PFSK-1 (cell line): ENCODE results near the gene RBM47.

ENCODE experiments used
- FOXP2 ChIP-seq: optimal IDR thresholded peaks from 2 replicates; pipeline ENCODE3; 2011; ENCODE audit warnings: borderline replicate concordance, control low read depth, inconsistent platforms; ENCODE audit not compliant: insufficient read depth; ENCODE audit errors: extremely low read length, extremely low read depth
- POLR2AphosphoS5 ChIP-seq: IDR thresholded peaks from 2 replicates; pipeline ENCODE4 v1.6.1; 2012; ENCODE audit warnings: low read depth, mild to moderate bottlenecking, control low read depth, low read length, moderate library complexity
- SIN3A ChIP-seq: IDR thresholded peaks from 2 replicates; pipeline ENCODE4 v1.6.1; 2012; ENCODE audit warnings: mild to moderate bottlenecking, low read length, moderate library complexity, borderline replicate concordance; ENCODE audit not compliant: insufficient read depth
- TAF1 ChIP-seq: IDR thresholded peaks from 2 replicates; pipeline ENCODE4 v1.6.1; 2012; ENCODE audit warnings: low read length, control low read depth, borderline replicate concordance; ENCODE audit not compliant: insufficient read depth
- TF ChIP-seq, protein P1 (sequence below), 2 experiments: IDR thresholded peaks; 2 replicates each; pipeline versions ENCODE4 v1.6.1 to v1.8.0; 2011 to 2012; ENCODE audit warnings: low read depth in 2 of 2, low read length in 2 of 2, control low read depth in 1 of 2, inconsistent platforms in 1 of 2, mild to moderate bottlenecking in 1 of 2, moderate library complexity in 1 of 2; ENCODE audit not compliant: insufficient read depth in 1 of 2

RBM47 gene

DNA sequence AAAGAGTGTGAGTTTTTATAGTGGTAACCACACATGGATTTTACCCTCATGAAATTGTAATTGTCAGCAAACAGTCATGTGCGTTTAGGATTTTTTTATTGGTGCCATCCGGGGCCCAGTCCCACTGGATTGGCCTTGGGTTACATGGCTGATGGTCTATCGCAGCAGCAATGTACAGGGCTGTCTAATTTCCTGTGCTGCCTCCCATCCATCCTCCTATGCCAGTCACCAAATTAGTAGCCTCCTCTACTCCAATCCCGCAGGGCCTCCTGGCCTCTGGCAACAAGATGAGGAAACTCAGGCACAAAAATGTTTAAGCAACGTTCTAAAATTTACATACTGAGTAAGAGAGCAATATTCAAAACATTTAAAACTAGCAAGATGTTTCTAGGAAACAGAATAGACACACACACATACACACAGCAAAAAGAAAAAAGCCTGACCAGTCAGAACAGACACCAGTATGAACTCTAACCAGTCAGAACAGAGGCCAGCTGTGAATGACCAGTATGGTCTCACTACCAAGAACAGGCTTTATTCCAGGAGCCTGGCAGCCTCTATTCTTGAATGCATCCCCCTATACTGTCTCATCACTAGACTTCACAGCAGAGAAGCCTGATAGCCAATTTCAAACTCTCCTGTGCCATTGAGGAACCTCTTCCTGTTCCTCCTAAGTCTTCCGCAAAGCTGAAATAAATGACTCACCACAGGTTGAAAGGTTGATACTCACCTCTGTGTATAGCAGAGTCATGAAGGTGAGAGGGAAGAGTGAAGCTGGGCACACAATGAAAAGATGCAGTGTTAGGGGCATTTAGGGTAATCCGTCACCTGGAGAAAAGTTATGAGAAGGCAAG lies 251.9 kb downstream of the RBM47 start:
- no peak for TF ChIP-seq SIN3A
- TF ChIP-seq TAF1, result no peak
- TF ChIP-seq, protein P1, sequence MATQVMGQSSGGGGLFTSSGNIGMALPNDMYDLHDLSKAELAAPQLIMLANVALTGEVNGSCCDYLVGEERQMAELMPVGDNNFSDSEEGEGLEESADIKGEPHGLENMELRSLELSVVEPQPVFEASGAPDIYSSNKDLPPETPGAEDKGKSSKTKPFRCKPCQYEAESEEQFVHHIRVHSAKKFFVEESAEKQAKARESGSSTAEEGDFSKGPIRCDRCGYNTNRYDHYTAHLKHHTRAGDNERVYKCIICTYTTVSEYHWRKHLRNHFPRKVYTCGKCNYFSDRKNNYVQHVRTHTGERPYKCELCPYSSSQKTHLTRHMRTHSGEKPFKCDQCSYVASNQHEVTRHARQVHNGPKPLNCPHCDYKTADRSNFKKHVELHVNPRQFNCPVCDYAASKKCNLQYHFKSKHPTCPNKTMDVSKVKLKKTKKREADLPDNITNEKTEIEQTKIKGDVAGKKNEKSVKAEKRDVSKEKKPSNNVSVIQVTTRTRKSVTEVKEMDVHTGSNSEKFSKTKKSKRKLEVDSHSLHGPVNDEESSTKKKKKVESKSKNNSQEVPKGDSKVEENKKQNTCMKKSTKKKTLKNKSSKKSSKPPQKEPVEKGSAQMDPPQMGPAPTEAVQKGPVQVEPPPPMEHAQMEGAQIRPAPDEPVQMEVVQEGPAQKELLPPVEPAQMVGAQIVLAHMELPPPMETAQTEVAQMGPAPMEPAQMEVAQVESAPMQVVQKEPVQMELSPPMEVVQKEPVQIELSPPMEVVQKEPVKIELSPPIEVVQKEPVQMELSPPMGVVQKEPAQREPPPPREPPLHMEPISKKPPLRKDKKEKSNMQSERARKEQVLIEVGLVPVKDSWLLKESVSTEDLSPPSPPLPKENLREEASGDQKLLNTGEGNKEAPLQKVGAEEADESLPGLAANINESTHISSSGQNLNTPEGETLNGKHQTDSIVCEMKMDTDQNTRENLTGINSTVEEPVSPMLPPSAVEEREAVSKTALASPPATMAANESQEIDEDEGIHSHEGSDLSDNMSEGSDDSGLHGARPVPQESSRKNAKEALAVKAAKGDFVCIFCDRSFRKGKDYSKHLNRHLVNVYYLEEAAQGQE (IDR thresholded peaks at IDR 0.05; ENCODE audit: insufficient read depth in 1 of 2, low read depth in 2 of 2, low read length in 2 of 2), result no peak
- TF ChIP-seq FOXP2, result no peak
- TF ChIP-seq POLR2AphosphoS5, result no peak

DNA sequence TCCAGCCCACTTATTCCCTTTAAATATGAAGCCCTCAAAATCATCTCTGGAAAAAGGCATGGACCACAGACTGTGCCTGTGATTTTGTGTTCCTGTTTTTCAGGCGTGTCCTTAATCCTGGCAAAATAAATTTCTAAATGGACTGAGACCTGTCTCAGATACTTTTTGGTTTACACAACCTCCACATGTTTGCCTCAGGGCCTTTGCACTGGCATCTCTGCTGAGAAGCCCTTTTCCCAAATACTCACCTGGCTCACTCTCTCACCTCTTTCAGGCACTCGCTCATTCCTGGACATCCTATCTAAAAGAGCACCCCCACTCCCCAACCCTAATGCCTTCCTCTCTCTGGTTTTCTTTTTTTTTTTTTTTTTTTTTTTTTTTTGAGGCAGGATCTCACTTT lies 254.0 kb downstream of the RBM47 start:
- no peak for TF ChIP-seq FOXP2
- TF ChIP-seq TAF1, result no peak
- TF ChIP-seq SIN3A, result no peak
- TF ChIP-seq, protein P1 (IDR thresholded peaks at IDR 0.05; ENCODE audit: insufficient read depth in 1 of 2, low read depth in 2 of 2, low read length in 2 of 2), result no peak
- no peak for TF ChIP-seq POLR2AphosphoS5

DNA sequence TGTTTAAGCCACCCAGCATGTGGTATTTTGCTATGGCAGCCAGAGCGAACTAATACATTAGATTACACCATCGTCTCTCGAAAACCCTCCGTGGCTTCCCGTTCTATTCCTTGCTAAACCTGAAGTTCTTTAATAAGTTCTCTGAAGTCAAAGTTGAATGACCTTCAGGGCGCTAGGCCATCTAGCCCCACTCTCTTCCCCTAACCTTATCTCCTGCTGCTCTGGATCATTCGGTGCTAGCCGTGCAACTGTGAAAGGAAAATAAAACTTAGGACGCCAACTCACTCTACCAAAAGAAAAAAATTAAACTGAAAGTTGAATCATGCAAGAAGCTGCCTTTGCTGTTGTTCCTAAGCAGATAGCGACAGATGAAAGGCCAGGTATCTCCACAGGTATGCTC lies 254.6 kb downstream of the RBM47 start:
- no peak for TF ChIP-seq FOXP2

DNA sequence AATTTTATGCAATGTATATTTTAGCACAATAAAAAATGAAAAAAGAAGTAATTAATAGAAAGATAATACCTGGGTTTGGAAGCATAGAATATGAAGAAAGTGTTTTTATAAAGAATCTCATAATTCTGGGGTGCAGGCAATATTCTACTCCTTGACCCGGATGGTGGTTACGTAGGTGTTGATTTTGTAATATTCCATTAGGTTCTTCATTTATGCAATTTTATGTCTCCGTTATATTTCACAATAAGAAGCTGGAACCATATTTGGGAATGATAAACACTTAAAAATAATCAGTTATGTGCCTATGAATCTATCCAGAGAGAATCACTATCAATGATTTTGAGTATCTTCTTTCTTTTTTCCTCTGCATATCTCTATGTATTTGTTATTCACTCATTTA lies 256.0 kb downstream of the RBM47 start:
- TF ChIP-seq SIN3A, result no peak
- no peak for TF ChIP-seq TAF1
- TF ChIP-seq, protein P1 (IDR thresholded peaks at IDR 0.05; ENCODE audit: insufficient read depth in 1 of 2, low read depth in 2 of 2, low read length in 2 of 2), result no peak
- TF ChIP-seq POLR2AphosphoS5, result no peak
- TF ChIP-seq FOXP2, result no peak
